Neural cell (in vitro differentiated cells): Measurements from ENCODE around the gene RAB40A. TPM values are rescaled to one million over a fixed set of nuclear protein-coding genes. Genes with fewer than 3 reads are reported as not detected.

Source experiments
- H2AFZ ChIP-seq: fragments of 200-600, 300-800 bp; sonication (generic), shearing (Covaris generic); 2 replicates; pipeline ENCODE4 v1.6.0; 2014; ENCODE audit warnings: low read depth, mild to moderate bottlenecking, antibody characterized with exemption, low read length, moderate library complexity
- H3F3A ChIP-seq: fragments of 200-600 bp; shearing (Covaris generic); 2 replicates; pipeline ENCODE4 v1.6.1; 2016; ENCODE audit warnings: mild to moderate bottlenecking, moderate library complexity, mixed read lengths, antibody characterized with exemption, low read length; ENCODE audit not compliant: insufficient read depth, poor library complexity, severe bottlenecking
- H3K27ac ChIP-seq: fragments of 200-600, 300-800 bp; sonication (generic), shearing (Covaris generic); 2 replicates; pipeline ENCODE4 v1.5.1; 2014; ENCODE audit warnings: mild to moderate bottlenecking, low read length, moderate library complexity
- H3K27me3 ChIP-seq: fragments of 300-800, 200-600 bp; sonication (generic), shearing (Covaris generic); 2 replicates; pipeline ENCODE4 v1.6.0; 2014; ENCODE audit warnings: mild to moderate bottlenecking, low read depth, low read length, moderate library complexity; ENCODE audit not compliant: insufficient read depth
- H3K36me3 ChIP-seq: fragments of 300-800, 200-600 bp; sonication (generic), shearing (Covaris generic); 2 replicates; pipeline ENCODE4 v1.5.1; 2014; ENCODE audit warnings: mild to moderate bottlenecking, antibody characterized with exemption, low read length, moderate library complexity; ENCODE audit not compliant: insufficient read depth
- H3K4me2 ChIP-seq: fragments of 300-800, 200-600 bp; sonication (generic), shearing (Covaris generic); 2 replicates; pipeline ENCODE4 v1.6.0; 2014; ENCODE audit warnings: mild to moderate bottlenecking, low read length
- H3K4me3 ChIP-seq: fragments of 300-800, 200-600 bp; sonication (generic), shearing (Covaris generic); 2 replicates; pipeline ENCODE4 v1.5.1; 2014; ENCODE audit warnings: mild to moderate bottlenecking, low read length, moderate library complexity
- H3K79me2 ChIP-seq: fragments of 200-600 bp; shearing (Covaris generic); replicated peaks from 2 replicates; pipeline ENCODE4 v1.6.0; 2014; ENCODE audit warnings: mild to moderate bottlenecking, low read length, moderate library complexity; ENCODE audit not compliant: insufficient read depth
- H3K9ac ChIP-seq: fragments of 300-800, 200-600 bp; sonication (generic), shearing (Covaris generic); 2 replicates; pipeline ENCODE4 v1.6.1; 2016; ENCODE audit warnings: mild to moderate bottlenecking, low read length, mixed read lengths
- H3K9me2 ChIP-seq: fragments of 200-600 bp; shearing (Covaris generic); 2 replicates; pipeline ENCODE4 v1.6.1; 2016; ENCODE audit warnings: mild to moderate bottlenecking, low read length, mixed read lengths; ENCODE audit not compliant: insufficient read depth
- H3K9me3 ChIP-seq: fragments of 200-600, 300-800 bp; sonication (generic), shearing (Covaris generic); 2 replicates; pipeline ENCODE4 v1.6.1; 2016; ENCODE audit warnings: mild to moderate bottlenecking, mixed run types, low read length, moderate library complexity, mixed read lengths
- H4K20me1 ChIP-seq: fragments of 200-600 bp; shearing (Covaris generic); 2 replicates; pipeline ENCODE4 v1.6.1; 2016; ENCODE audit warnings: mild to moderate bottlenecking, mixed run types; ENCODE audit not compliant: insufficient read depth
- CTCF ChIP-seq: fragments of 450-650 bp; IDR thresholded peaks from 2 replicates; pipeline ENCODE4 v1.5.1; 2014; ENCODE audit warnings: antibody characterized with exemption, mild to moderate bottlenecking, moderate library complexity; ENCODE audit not compliant: poor library complexity, severe bottlenecking
- EP300 ChIP-seq: fragments of 450-650 bp; conservative IDR thresholded peaks from 2 replicates; pipeline ENCODE4 v1.6.1; 2014; ENCODE audit warnings: antibody characterized with exemption, mild to moderate bottlenecking, moderate library complexity; ENCODE audit not compliant: poor library complexity, severe bottlenecking
- EZH2 ChIP-seq: fragments of 200-600, 300-800 bp; shearing (Covaris generic), sonication (generic); IDR thresholded peaks from 2 replicates; pipeline ENCODE4 v1.6.1; 2014; ENCODE audit warnings: antibody characterized with exemption, low read length, borderline replicate concordance, mild to moderate bottlenecking; ENCODE audit not compliant: insufficient read depth, poor library complexity, severe bottlenecking
- MXI1 ChIP-seq: fragments of 450-650 bp; conservative IDR thresholded peaks from 2 replicates; pipeline ENCODE4 v1.6.1; 2014; ENCODE audit warnings: antibody characterized with exemption, mild to moderate bottlenecking; ENCODE audit not compliant: poor library complexity, severe bottlenecking
- POLR2AphosphoS5 ChIP-seq: IDR thresholded peaks from 2 replicates; pipeline ENCODE4 v1.6.1; 2012
- RAD21 ChIP-seq: fragments of 450-650 bp; conservative IDR thresholded peaks from 2 replicates; pipeline ENCODE4 v1.6.1; 2014; ENCODE audit warnings: antibody characterized with exemption, mild to moderate bottlenecking, moderate library complexity
- SMC3 ChIP-seq: fragments of 450-650 bp; conservative IDR thresholded peaks from 2 replicates; pipeline ENCODE4 v1.6.1; 2014; ENCODE audit warnings: antibody characterized with exemption, mild to moderate bottlenecking, moderate library complexity; ENCODE audit not compliant: poor library complexity
- TAF1 ChIP-seq: IDR thresholded peaks from 2 replicates; pipeline ENCODE4 v1.6.1; 2012; ENCODE audit warnings: low read depth
- polyA plus RNA-seq: library from polyadenylated mRNA; depleted of rRNA; stranded (reverse); fragments of >200 nt; gene quantifications from 2 replicates; pipeline ENCODE4 v1.2.3, GENCODE V29; 2014
- TF ChIP-seq, protein P1 (sequence below): IDR thresholded peaks from 2 replicates; pipeline ENCODE4 v1.6.1; 2012; ENCODE audit warnings: borderline replicate concordance

The RAB40A gene
- polyA plus RNA-seq, 1 donor from 2014 or later, result 1.9 TPM

DNA sequence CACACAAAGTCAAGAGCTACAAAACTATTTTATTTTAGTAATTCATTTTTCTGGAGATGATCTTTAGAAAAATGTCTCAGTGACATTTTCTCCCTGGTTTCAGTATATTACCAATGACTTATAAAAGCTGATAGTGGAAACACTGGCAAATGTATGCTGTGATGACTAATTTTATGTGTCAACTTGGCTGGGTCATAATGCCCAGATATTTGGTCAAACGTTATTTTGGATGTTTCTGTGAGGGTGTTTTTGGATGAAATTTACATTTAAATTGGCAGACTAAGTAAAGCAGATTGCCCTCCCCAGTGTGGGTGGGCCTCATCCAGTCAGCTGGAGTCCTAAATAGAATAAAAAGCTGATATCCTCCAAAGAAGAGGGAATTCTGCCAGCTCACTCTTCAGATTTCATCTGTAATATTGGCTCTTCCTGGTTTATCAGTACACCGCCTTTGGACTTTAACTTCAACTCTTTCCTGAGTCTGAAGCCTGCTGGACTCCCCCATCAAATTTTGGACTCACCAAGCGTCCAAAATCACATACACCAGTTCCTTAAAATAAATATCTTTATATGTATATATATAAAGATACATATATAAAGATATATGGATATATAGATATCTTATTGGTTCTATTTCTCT lies 31.2 kb upstream of the RAB40A start:
- no peaks in the 10 kb centered on the region for H3F3A ChIP-seq
- H3K4me3 ChIP-seq, result no peak overlapping the region
- no peaks in the 10 kb centered on the region for H4K20me1 ChIP-seq
- no peak overlapping the region for H2AFZ ChIP-seq
- H3K27me3 ChIP-seq, result no peaks in the 10 kb centered on the region
- H3K36me3 ChIP-seq, result no peaks in the 10 kb centered on the region
- TF ChIP-seq TAF1 (no peak), RAD21 (no peak), MXI1 (no peak), CTCF (no peak), EP300 (no peak), SMC3 (no peak)
- H3K79me2 ChIP-seq, result no peaks in the 10 kb centered on the region
- peak overlapping the region; percentile 29 for H3K9ac ChIP-seq
- H3K9me3 ChIP-seq, result no peaks in the 10 kb centered on the region
- no peaks in the 10 kb centered on the region for H3K9me2 ChIP-seq
- peak overlapping the region; percentile 37 for H3K27ac ChIP-seq
- no peak overlapping the region for H3K4me2 ChIP-seq

GRCh38 chrX:103549916-103550315 lies 30.6 kb upstream of the RAB40A start:
- Histone ChIP-seq H3K4me3 (no peak overlapping the region), H4K20me1 (no peaks in the 10 kb centered on the region), H3K27ac (peak overlapping the region; percentile 37), H3K9ac (peak overlapping the region; percentile 29), H2AFZ (no peak overlapping the region), H3K9me3 (no peaks in the 10 kb centered on the region), H3K36me3 (no peaks in the 10 kb centered on the region), H3F3A (no peaks in the 10 kb centered on the region), H3K9me2 (no peaks in the 10 kb centered on the region), H3K4me2 (no peak overlapping the region), H3K27me3 (no peaks in the 10 kb centered on the region), H3K79me2 (no peaks in the 10 kb centered on the region)
- TF ChIP-seq RAD21, result no peak
- no peak for TF ChIP-seq SMC3
- no peak for TF ChIP-seq POLR2AphosphoS5
- no peak for TF ChIP-seq CTCF
- TF ChIP-seq EP300, result no peak
- TF ChIP-seq EZH2, result no peak
- TF ChIP-seq MXI1, result no peak

DNA sequence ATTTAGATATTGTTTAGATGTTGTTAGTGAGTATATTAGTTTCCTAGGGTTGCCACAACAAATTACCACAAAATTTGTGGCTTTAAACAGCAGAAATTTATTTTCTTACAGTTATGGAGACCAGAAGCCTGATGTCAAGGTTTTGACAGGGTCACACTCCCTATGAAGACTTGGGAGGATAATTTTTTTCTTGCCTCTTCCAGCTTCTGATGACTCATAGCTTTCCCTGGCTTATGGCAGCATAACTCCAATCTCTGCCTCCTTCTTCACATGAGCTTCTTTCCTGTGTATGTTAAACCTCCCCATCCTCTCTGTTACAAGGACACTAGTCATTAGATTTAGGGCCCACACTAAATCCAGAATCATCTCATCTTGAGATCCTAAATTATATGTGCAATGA lies 20.9 kb upstream of the RAB40A start:
- Histone ChIP-seq H3K27ac (no peak overlapping the region), H2AFZ (no peak overlapping the region), H3K9me3 (no peaks in the 10 kb centered on the region), H3K9ac (no peak overlapping the region), H3K79me2 (no peaks in the 10 kb centered on the region), H3K4me2 (no peak overlapping the region), H3K36me3 (no peaks in the 10 kb centered on the region), H3F3A (no peaks in the 10 kb centered on the region), H3K4me3 (no peak overlapping the region), H3K27me3 (no peaks in the 10 kb centered on the region), H3K9me2 (no peaks in the 10 kb centered on the region), H4K20me1 (no peaks in the 10 kb centered on the region)
- TF ChIP-seq, protein P1, sequence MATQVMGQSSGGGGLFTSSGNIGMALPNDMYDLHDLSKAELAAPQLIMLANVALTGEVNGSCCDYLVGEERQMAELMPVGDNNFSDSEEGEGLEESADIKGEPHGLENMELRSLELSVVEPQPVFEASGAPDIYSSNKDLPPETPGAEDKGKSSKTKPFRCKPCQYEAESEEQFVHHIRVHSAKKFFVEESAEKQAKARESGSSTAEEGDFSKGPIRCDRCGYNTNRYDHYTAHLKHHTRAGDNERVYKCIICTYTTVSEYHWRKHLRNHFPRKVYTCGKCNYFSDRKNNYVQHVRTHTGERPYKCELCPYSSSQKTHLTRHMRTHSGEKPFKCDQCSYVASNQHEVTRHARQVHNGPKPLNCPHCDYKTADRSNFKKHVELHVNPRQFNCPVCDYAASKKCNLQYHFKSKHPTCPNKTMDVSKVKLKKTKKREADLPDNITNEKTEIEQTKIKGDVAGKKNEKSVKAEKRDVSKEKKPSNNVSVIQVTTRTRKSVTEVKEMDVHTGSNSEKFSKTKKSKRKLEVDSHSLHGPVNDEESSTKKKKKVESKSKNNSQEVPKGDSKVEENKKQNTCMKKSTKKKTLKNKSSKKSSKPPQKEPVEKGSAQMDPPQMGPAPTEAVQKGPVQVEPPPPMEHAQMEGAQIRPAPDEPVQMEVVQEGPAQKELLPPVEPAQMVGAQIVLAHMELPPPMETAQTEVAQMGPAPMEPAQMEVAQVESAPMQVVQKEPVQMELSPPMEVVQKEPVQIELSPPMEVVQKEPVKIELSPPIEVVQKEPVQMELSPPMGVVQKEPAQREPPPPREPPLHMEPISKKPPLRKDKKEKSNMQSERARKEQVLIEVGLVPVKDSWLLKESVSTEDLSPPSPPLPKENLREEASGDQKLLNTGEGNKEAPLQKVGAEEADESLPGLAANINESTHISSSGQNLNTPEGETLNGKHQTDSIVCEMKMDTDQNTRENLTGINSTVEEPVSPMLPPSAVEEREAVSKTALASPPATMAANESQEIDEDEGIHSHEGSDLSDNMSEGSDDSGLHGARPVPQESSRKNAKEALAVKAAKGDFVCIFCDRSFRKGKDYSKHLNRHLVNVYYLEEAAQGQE, result no peak
- TF ChIP-seq TAF1, result no peak
- TF ChIP-seq MXI1, result no peak
- TF ChIP-seq RAD21, result no peak
- TF ChIP-seq EZH2, result no peak
- TF ChIP-seq SMC3, result no peak
- no peak for TF ChIP-seq CTCF
- TF ChIP-seq EP300, result no peak
- no peak for TF ChIP-seq POLR2AphosphoS5
